Renal pelvis (tissue), 4 donors: ENCODE data around the gene SERINC5. TPM values are rescaled to one million over a fixed set of nuclear protein-coding genes. Genes with fewer than 3 reads are reported as not detected.
"Not testable (repeated sequence)": the region's sequence is repeated elsewhere in the genome, so short reads cannot be mapped to it uniquely, and the experiment has no call there.

Experiments used
- DNase-seq: peaks from one replicate; pipeline ENCODE4 v3.0.0-alpha.2; 2013
- polyA plus RNA-seq, 3 donors: library from polyadenylated mRNA; unstranded; fragments of 120-200 nt; gene quantifications; one replicate each; pipeline ENCODE4 v1.2.1, GENCODE V29; 2013; ENCODE audit not compliant: insufficient read length in 3 of 3

SERINC5 gene
- polyA plus RNA-seq, 3 donors, result 42.5 to 63.2 (median 61.0) TPM

DNA sequence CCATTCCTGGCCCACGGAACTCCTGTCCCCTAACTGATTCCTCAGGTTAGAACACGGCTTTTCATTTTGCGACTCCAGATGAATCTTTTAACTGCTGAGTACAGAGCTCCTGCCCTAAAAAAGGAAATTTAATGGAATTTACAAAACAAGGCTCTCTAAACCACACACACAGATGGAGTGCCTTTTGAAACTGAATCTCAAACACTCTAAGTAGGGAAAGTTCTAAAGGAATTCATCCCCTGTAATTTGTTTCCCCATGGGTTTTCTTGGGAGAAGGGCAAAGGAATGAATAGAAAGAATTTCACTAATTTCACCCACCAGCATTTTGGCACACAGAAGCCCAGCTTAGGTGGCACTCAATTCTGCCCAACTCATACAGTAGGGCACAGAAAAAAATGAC, 114.2 kb downstream of the SERINC5 start:
- DNase-seq, result no peak

DNA sequence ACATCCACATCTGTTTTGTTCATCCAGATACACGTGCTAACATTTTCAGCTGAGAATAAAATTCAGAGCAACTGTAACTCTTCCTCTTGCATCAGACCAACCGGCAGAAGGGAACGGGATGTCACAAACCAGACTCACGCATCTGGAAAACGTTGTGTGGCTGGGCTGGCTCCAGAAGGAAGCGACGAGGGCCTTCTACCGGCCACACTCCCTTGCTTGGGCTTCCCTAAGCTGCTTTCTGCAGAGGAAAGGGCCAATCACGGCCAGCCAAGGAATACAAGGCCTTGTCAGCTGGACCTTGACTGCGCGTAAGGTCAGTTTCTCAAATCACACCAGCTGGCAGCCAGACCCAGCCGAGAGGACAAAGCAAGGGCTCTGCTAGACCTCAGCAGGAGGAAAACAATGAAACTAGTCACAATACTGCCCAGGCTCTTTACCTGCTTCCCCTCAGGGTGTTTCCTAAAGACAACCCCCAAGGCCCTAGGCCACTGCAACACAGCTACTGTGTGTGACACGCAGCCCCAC, 114.6 kb downstream of the SERINC5 start:
- peak; percentile 85 for DNase-seq

- no peak for DNase-seq
These were observed 115.4 kb downstream of the SERINC5 start for GRCh38 chr5:80140496-80140895.

DNA sequence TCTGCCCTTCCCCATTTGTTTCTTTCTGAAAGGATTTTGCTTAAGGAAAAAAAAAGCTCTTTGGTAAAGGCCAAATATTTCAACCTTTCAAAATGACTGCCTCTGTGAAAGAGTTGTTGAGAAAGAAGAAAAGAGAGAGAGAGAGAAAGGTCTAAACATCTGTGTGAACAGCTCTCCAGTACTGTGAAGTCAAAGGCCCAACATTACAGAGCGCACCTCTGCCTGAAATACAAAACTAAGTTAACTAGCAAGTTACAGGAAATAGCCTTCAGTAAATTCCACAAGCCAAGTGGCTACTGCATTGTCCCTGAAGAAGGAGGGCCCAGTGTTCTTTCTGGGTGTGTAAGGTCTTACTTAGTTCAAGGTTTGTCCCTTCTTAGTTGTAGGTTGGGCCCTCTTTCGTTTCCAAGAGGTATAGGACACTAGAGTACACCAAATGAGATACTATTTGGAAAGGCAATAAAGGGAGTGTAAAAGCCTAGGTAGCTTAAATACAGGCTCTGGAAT, 116.3 kb downstream of the SERINC5 start:
- DNase-seq, result no peak

- no peak for DNase-seq
These were observed 117.4 kb downstream of the SERINC5 start for GRCh38 chr5:80138486-80138885.

- not testable (repeated sequence) for DNase-seq
These were observed 119.0 kb downstream of the SERINC5 start for GRCh38 chr5:80136798-80137197.

DNA sequence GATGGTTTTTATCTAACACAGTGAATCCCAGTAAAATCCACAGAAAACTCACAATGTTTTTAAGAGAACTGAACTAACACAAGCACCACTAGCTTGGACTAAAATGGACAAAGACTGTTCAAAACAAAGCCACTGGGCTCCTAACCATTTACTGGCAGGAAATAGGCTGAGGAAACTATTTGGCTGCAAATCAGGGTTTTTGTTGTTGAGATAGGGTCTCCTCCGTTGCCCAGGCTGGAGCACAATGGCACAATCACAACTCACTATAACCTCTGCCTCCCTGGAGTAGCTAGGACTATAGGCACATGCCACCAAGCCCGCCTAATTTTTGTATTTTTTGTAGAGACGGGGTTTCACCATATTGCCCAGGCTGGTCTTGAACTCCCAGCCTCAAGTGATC, 121.0 kb downstream of the SERINC5 start:
- DNase-seq, result no peak

DNA sequence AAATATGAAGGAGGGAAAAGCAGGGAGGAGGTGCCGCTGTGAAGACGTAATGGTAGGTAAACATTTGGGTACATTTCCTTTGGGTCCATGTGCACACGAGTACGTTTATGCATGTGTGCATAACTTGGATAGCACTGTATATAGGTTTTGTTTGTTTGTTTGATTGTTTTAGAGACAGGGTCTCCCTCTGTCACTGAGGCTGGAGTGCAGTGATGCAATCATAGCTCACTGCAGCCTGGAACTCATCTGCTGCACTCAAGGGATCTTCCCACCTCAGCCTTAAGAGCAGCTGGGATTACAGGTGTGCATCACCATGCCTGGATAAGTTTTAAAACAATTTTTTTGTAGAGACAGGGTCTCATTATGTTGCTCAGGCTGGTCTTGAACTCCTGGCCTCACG, 126.7 kb downstream of the SERINC5 start:
- no peak for DNase-seq

DNA sequence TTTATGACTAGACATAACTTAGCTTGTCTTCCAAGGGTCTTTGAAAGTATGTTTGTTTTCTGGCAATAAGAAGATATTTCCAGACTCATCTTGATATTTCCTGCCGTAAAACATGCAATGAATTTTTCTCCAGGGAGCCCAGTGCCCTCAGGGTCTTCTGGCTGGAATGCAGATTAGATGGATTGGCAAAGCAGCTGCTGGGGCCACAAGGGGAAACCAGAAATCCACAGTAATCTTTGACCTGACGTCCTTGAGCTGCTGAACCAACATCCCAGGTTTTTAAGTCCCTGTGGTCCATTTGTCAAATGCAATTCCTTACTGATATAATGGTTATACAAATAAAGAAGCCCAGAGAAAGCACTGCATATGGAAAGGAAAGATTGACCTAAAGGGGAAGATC, 127.7 kb downstream of the SERINC5 start:
- peak; percentile 64 for DNase-seq

GRCh38 chr5:80127116-80127552, 128.7 kb downstream of the SERINC5 start:
- no peak for DNase-seq

- no peak for DNase-seq
These were observed 129.8 kb downstream of the SERINC5 start for GRCh38 chr5:80125962-80126480.

GRCh38 chr5:80125022-80125961, 130.6 kb downstream of the SERINC5 start:
- no peak for DNase-seq

DNA sequence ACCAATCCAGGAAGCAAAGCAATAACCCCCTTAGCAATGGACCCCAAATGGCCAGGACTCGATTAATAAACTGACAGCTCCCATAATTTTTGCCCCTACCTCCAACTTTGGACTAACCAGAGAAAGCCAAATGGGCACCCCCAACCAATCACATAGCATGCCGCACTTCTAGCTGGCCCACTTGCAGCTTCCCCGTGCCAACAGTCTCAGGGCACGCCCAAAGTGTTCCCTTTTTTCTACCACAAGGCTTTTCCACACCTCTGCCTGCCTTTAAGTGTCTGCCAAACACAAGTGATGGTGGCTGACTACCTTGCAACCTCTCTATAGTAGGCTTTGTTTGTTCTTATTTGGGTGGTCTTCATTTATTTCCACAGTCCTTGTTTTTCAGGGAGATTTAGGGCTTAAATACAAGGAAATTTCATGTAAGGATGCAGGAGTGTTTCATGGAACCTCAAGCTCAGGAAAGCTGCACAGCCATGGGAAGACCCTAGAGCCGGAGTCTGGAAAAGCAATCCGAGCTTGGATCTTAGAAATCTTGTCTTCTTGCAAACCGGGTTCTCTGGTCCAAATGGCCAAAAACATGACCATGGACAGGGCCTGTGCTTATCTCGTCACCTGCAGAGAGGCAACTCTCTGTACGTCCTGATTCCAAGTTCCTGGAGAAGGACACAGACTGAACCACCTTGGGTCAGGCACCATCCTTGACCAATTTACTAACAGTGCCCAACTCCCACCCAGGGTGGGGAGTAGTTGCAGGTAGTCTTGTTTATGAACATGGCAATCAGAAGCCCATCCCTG, 131.5 kb downstream of the SERINC5 start:
- no peak for DNase-seq

DNA sequence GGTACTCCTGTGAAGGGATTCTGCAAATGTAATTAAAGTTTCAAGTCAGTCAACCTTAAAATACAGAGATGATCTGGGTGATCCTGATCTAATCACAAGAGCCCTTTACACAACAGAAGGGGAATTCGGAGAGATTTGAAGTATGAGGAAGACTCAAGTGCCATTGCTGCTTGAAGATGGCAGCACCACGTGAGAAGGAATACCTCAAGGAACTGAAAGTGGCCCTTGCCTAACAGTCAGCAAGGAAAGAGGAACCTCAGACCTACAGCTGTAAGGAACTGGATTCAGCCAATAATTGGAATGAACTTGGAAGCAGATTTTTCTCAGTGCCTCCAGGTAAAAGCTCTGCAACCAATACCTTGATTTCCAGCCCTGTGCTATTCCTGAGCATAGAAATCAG, 133.3 kb downstream of the SERINC5 start:
- DNase-seq, result no peak

- DNase-seq, result no peak
These were observed 136.5 kb downstream of the SERINC5 start for GRCh38 chr5:80119372-80119771.

DNA sequence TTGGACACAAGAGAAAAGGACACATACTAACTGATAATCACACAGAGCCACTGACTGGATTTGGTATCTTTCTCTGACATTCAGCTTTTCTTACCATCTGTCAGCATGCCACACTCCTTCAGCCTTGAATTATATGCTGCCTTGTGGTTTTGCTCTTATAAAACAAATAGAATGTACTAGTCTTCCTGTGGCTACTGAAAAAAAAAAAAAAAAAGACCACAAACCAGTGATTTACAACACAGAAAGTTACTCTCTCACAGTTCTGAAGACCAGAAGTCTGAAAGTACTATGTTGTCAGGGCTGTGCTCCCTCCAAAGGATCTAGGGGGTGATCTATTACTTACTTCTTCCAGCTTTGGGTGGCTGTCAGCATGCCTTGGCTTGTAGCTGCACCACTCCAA, 138.4 kb downstream of the SERINC5 start:
- DNase-seq, result no peak

GRCh38 chr5:80116465-80116864, 139.4 kb downstream of the SERINC5 start:
- DNase-seq, result no peak

DNA sequence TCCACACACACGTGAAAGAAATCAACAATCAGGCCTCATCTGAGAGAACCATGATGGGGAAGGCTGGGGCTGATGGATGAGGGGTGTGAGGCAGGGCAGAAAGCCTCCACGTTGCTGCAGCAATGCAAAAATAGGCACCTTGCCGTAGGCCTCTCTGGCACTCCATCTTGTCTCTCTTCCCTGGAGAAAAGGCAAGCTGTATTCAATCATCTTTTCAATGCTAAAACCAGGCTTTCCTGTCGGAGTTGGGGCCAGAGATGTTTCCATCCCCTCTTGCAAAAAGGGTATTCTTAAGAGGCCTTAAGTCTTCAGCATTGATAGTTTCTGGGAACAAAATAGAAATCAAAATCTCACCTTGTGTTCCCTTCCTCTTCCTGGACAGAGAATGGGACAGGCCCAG, 139.8 kb downstream of the SERINC5 start:
- no peak for DNase-seq

- DNase-seq, result no peak
These were observed 141.0 kb downstream of the SERINC5 start for GRCh38 chr5:80114860-80115259.

GRCh38 chr5:80111376-80111990, 144.4 kb downstream of the SERINC5 start:
- DNase-seq, result peak; percentile 35

- peak; percentile 28 for DNase-seq
These were observed 146.0 kb downstream of the SERINC5 start for GRCh38 chr5:80109646-80110478.
